Chondrocyte (in vitro differentiated cells): ENCODE data around the gene STAP2. TPM values are rescaled to one million over a fixed set of nuclear protein-coding genes. Genes with fewer than 3 reads are reported as not detected.

ENCODE experiments used
- DNase-seq: peaks from one replicate; pipeline ENCODE4 v3.0.0; 2021; ENCODE audit warnings: mixed read lengths, low spot score
- H3K27ac Mint-ChIP-seq: one replicate; pipeline ENCODE4 v1.8.0; 2021; ENCODE audit warnings: mild to moderate bottlenecking, moderate library complexity, mixed read lengths; ENCODE audit not compliant: unreplicated experiment
- H3K27me3 Mint-ChIP-seq: 2 replicates; pipeline ENCODE4 v1.8.0; 2021; ENCODE audit warnings: low read depth, mixed read lengths
- H3K36me3 Mint-ChIP-seq: 2 replicates; pipeline ENCODE4 v1.8.0; 2021; ENCODE audit warnings: low read depth, mixed read lengths
- H3K4me1 Mint-ChIP-seq: 2 replicates; pipeline ENCODE4 v1.8.0; 2021; ENCODE audit warnings: low read depth, mild to moderate bottlenecking, mixed read lengths
- H3K4me3 Mint-ChIP-seq: one replicate; pipeline ENCODE4 v1.8.0; 2021; ENCODE audit warnings: mild to moderate bottlenecking, moderate library complexity, mixed read lengths; ENCODE audit not compliant: unreplicated experiment
- H3K9me3 Mint-ChIP-seq: 2 replicates; pipeline ENCODE4 v1.8.0; 2021; ENCODE audit warnings: low read depth, mixed read lengths
- total RNA-seq: library from RNA; stranded (reverse); gene quantifications from 3 replicates; pipeline ENCODE4 v1.2.1, GENCODE V29; 2021
- TF ChIP-seq, protein P1 (sequence below): fragments of 200-600 bp; sonication (generic); IDR thresholded peaks from 2 replicates; pipeline ENCODE4 v1.5.0; 2021; ENCODE audit warnings: antibody characterized with exemption, mild to moderate bottlenecking, moderate library complexity

STAP2 gene
- total RNA-seq, 1 donor from 2014 or later: 0.85 TPM

- peak; percentile 68 for DNase-seq
- TF ChIP-seq, protein P1, sequence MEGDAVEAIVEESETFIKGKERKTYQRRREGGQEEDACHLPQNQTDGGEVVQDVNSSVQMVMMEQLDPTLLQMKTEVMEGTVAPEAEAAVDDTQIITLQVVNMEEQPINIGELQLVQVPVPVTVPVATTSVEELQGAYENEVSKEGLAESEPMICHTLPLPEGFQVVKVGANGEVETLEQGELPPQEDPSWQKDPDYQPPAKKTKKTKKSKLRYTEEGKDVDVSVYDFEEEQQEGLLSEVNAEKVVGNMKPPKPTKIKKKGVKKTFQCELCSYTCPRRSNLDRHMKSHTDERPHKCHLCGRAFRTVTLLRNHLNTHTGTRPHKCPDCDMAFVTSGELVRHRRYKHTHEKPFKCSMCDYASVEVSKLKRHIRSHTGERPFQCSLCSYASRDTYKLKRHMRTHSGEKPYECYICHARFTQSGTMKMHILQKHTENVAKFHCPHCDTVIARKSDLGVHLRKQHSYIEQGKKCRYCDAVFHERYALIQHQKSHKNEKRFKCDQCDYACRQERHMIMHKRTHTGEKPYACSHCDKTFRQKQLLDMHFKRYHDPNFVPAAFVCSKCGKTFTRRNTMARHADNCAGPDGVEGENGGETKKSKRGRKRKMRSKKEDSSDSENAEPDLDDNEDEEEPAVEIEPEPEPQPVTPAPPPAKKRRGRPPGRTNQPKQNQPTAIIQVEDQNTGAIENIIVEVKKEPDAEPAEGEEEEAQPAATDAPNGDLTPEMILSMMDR: no peak
- H3K4me1 Mint-ChIP-seq: peaks cover 25% of the 10 kb centered on the region
- peaks cover 3% of the 10 kb centered on the region for H3K36me3 Mint-ChIP-seq
- H3K4me3 Mint-ChIP-seq: no peak overlapping the region
- no peaks in the 10 kb centered on the region for H3K9me3 Mint-ChIP-seq
- H3K27me3 Mint-ChIP-seq: no peaks in the 10 kb centered on the region
- H3K27ac Mint-ChIP-seq: no peak overlapping the region
Observed at GRCh38 chr19:4365791-4366665, 27.4 kb upstream of the STAP2 start.

GRCh38 chr19:4365341-4365740 lies 26.7 kb upstream of the STAP2 start:
- DNase-seq: peak; percentile 90
- Mint-ChIP-seq H3K9me3 (no peaks in the 10 kb centered on the region), H3K27me3 (no peaks in the 10 kb centered on the region), H3K36me3 (peaks cover 5% of the 10 kb centered on the region), H3K4me1 (peaks cover 24% of the 10 kb centered on the region), H3K4me3 (no peak overlapping the region), H3K27ac (no peak overlapping the region)
- TF ChIP-seq, protein P1: no peak

DNA sequence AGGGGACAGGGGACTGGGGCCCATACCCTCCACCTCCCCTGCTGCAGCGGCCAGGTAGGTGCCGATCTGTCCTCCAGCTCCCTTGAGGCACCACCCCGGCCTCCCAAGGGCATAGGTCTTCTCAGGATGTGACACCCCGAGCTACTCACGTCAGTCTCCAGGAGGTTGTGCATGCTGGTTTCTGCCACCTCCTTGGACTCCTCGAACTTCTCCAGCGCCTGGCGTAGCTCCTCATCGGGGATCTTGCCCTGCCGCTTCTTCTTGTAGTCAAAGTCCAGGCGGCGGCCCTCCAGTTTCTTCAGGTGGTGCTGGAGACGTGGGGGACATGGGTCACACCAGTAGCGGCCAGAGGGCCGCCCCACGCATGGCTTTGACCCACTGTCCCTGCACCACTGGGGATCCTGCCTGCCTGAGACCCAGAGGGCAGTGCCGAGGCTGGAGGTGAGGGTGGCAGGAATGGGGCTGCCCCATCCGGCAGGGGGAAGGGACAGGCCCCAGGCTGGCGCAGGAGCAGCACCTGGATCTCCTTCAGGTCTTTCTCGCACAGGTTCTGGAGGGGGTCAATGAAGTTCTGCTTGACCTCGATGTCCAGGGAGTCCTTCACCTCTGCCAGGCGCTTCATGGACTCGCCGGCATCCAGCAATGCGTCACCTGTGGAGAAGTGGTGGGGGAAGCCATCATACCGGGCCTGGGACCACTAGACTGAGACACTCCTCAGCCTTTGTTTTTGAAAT lies 25.1 kb upstream of the STAP2 start:
- DNase-seq: peak; percentile 87
- H3K27ac Mint-ChIP-seq: no peak overlapping the region
- H3K36me3 Mint-ChIP-seq: peaks cover 5% of the 10 kb centered on the region
- H3K27me3 Mint-ChIP-seq: no peaks in the 10 kb centered on the region
- H3K4me1 Mint-ChIP-seq: peaks cover 17% of the 10 kb centered on the region
- no peak overlapping the region for H3K4me3 Mint-ChIP-seq
- no peaks in the 10 kb centered on the region for H3K9me3 Mint-ChIP-seq
- TF ChIP-seq, protein P1: no peak

DNA sequence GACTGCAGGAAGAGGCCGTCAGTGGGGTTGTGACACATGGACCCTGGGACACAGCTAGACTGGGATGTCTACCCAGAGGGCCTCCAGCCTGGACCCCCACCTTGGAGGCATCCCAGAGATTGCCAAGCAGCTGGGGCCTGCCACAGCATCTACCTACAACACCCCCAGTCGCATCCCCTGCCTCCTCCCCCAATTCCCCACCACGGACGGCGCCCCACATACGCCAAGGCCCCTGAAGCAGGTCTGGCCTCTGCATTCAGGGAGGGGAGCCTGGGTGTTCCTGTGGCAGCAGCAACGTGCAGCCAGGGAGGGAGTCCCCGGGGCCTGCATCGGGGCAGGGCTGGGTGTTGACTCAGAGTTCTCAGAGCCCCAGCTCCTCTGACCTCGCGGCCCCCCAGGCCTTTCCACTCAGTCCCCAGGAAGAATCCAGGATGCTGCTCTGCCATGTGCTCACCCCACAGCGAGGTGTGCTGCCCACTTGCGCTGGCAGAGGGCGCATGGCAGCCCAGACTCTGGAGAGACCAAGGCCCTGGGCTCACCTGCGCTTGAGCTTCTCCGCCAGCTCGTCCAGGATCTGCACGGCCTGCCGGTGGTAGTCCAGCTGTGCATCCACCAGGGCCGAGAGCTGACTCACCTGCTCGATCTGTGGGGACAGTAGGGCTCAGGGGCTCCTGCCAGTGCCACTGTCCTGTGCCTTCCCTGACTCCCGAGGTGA lies 24.4 kb upstream of the STAP2 start:
- TF ChIP-seq, protein P1: peak; percentile 58
- Mint-ChIP-seq H3K27ac (no peak overlapping the region), H3K9me3 (no peaks in the 10 kb centered on the region), H3K27me3 (no peaks in the 10 kb centered on the region), H3K36me3 (peaks cover 5% of the 10 kb centered on the region), H3K4me3 (no peak overlapping the region), H3K4me1 (peaks cover 10% of the 10 kb centered on the region)
- peak; percentile 85 for DNase-seq
